Loucy (cell line): ENCODE data around the gene MRAP2.

Experiments
- H2AFZ ChIP-seq: fragments of 200-600 bp; sonication (generic); 2 replicates; pipeline ENCODE4 v1.6.0; 2016; ENCODE audit warnings: antibody characterized with exemption, mild to moderate bottlenecking, low read length, moderate library complexity
- H3F3A ChIP-seq: fragments of 200-600 bp; 2 replicates; pipeline ENCODE4 v1.6.0; 2016; ENCODE audit warnings: antibody characterized with exemption, low read depth, mild to moderate bottlenecking
- H3K27me3 ChIP-seq: fragments of 200-600 bp; sonication (generic); 2 replicates; pipeline ENCODE4 v1.6.1; 2014; ENCODE audit warnings: low read length, mild to moderate bottlenecking; ENCODE audit not compliant: insufficient read depth, poor library complexity, severe bottlenecking
- H3K36me3 ChIP-seq: fragments of 200-600 bp; sonication (generic); 2 replicates; pipeline ENCODE4 v1.6.1; 2016; ENCODE audit warnings: low read length; ENCODE audit not compliant: insufficient read depth
- H3K4me1 ChIP-seq: fragments of 200-600 bp; sonication (generic); 2 replicates; pipeline ENCODE4 v1.5.1; 2014; ENCODE audit warnings: low read length, mild to moderate bottlenecking; ENCODE audit not compliant: insufficient read depth, poor library complexity, severe bottlenecking
- H3K4me2 ChIP-seq: fragments of 200-600 bp; sonication (generic); 2 replicates; pipeline ENCODE4 v1.6.0; 2014; ENCODE audit warnings: antibody characterized with exemption, low read length, low read depth, mild to moderate bottlenecking; ENCODE audit not compliant: poor library complexity, severe bottlenecking
- H3K4me3 ChIP-seq: fragments of 200-600 bp; sonication (generic); 2 replicates; pipeline ENCODE4 v1.5.1; 2014; ENCODE audit warnings: low read length, mild to moderate bottlenecking, mixed read lengths; ENCODE audit not compliant: poor library complexity, severe bottlenecking
- H3K79me2 ChIP-seq: fragments of 200-600 bp; sonication (generic); 2 replicates; pipeline ENCODE4 v1.6.1; 2014; ENCODE audit warnings: low read length; ENCODE audit not compliant: insufficient read depth
- H3K9ac ChIP-seq: fragments of 200-600 bp; sonication (generic); 2 replicates; pipeline ENCODE4 v1.6.0; 2014; ENCODE audit warnings: mild to moderate bottlenecking, low read depth, low read length, moderate library complexity; ENCODE audit not compliant: poor library complexity, severe bottlenecking
- H3K9me2 ChIP-seq: fragments of 200-600 bp; sonication (generic); replicated peaks from 2 replicates; pipeline ENCODE4 v1.6.1; 2016; ENCODE audit warnings: low read depth, low read length, mixed read lengths
- H3K9me3 ChIP-seq: fragments of 200-600 bp; sonication (generic); 2 replicates; pipeline ENCODE4 v1.6.1; 2014; ENCODE audit warnings: mild to moderate bottlenecking, antibody characterized with exemption, low read length, low read depth; ENCODE audit not compliant: insufficient read depth
- H4K20me1 ChIP-seq: fragments of 200-600 bp; sonication (generic); 2 replicates; pipeline ENCODE4 v1.6.0; 2014; ENCODE audit warnings: antibody characterized with exemption, low read length, mild to moderate bottlenecking; ENCODE audit not compliant: insufficient read depth, poor library complexity, severe bottlenecking
- CTCF ChIP-seq: fragments of 200-600 bp; sonication (generic); conservative IDR thresholded peaks from 2 replicates; pipeline ENCODE4 v1.5.1; 2014; ENCODE audit warnings: mild to moderate bottlenecking, antibody characterized with exemption, low read length
- EZH2phosphoT487 ChIP-seq: fragments of 200-600 bp; IDR thresholded peaks from 2 replicates; pipeline ENCODE4 v1.6.1; 2018; ENCODE audit warnings: antibody characterized with exemption, mild to moderate bottlenecking, moderate library complexity, borderline replicate concordance

MRAP2 gene

GRCh38 chr6:84033523-84034451, at the start of gene MRAP2:
MRAP2 (plus strand) TSS chr6:84033772; CDS start chr6:84055319, 21,547 bp downstream.
- no peaks in the 10 kb centered on the region for H3K36me3 ChIP-seq
- H3K9ac ChIP-seq: no peak within 1 kb of the TSS
- H3K4me2 ChIP-seq: no peak within 1 kb of the TSS
- H3K27me3 ChIP-seq: no peaks in the 10 kb centered on the region
- H3K79me2 ChIP-seq: no peaks in the 10 kb centered on the region
- no peaks in the 10 kb centered on the region for H4K20me1 ChIP-seq
- no peaks in the 10 kb centered on the region for H3K9me2 ChIP-seq
- H3K9me3 ChIP-seq: no peaks in the 10 kb centered on the region
- no peaks in the 10 kb centered on the region for H3K4me1 ChIP-seq
- no peak for TF ChIP-seq EZH2phosphoT487
- TF ChIP-seq CTCF: no peak
- no peak within 1 kb of the TSS for H2AFZ ChIP-seq
- H3K4me3 ChIP-seq: no peak within 1 kb of the TSS
- H3F3A ChIP-seq: no peaks in the 10 kb centered on the region

- Histone ChIP-seq H3K9me2 (no peaks in the 10 kb centered on the region), H3K36me3 (no peaks in the 10 kb centered on the region), H3F3A (no peaks in the 10 kb centered on the region), H3K4me3 (no peak overlapping the region), H3K9ac (no peak overlapping the region), H2AFZ (no peak overlapping the region), H3K9me3 (no peaks in the 10 kb centered on the region), H3K4me2 (no peak overlapping the region), H4K20me1 (no peaks in the 10 kb centered on the region), H3K27me3 (no peaks in the 10 kb centered on the region), H3K79me2 (no peaks in the 10 kb centered on the region), H3K4me1 (no peaks in the 10 kb centered on the region)
- TF ChIP-seq CTCF (no peak), EZH2phosphoT487 (no peak)
Observed at GRCh38 chr6:83984411-83984810, 49.2 kb upstream of the MRAP2 start.

GRCh38 chr6:83985308-83985713, 48.3 kb upstream of the MRAP2 start:
- no peak overlapping the region for H2AFZ ChIP-seq
- H3F3A ChIP-seq: no peaks in the 10 kb centered on the region
- H3K4me3 ChIP-seq: no peak overlapping the region
- no peaks in the 10 kb centered on the region for H3K79me2 ChIP-seq
- no peaks in the 10 kb centered on the region for H3K27me3 ChIP-seq
- TF ChIP-seq CTCF (no peak), EZH2phosphoT487 (no peak)
- no peaks in the 10 kb centered on the region for H3K9me2 ChIP-seq
- no peak overlapping the region for H3K9ac ChIP-seq
- no peaks in the 10 kb centered on the region for H3K4me1 ChIP-seq
- no peaks in the 10 kb centered on the region for H3K9me3 ChIP-seq
- no peaks in the 10 kb centered on the region for H4K20me1 ChIP-seq
- no peak overlapping the region for H3K4me2 ChIP-seq
- no peaks in the 10 kb centered on the region for H3K36me3 ChIP-seq
